Panc1 (cell line): ENCODE measurements around the gene BCHE.

ENCODE experiments used
- POLR2AphosphoS5 ChIP-seq: IDR thresholded peaks from 2 replicates; pipeline ENCODE4 v1.6.1; 2012; ENCODE audit warnings: mild to moderate bottlenecking, low read depth, low read length, moderate library complexity
- SIN3A ChIP-seq: IDR thresholded peaks from 2 replicates; pipeline ENCODE4 v1.6.1; 2012; ENCODE audit warnings: low read depth, mild to moderate bottlenecking, low read length, moderate library complexity, borderline replicate concordance; ENCODE audit not compliant: insufficient read depth
- TF ChIP-seq, protein P1 (sequence below): fragments of 450-650 bp; IDR thresholded peaks from 2 replicates; pipeline ENCODE4 v1.5.1; 2017; ENCODE audit warnings: mild to moderate bottlenecking
- TF ChIP-seq, protein P2 (sequence below), 2 experiments: IDR thresholded peaks; 2 replicates each; pipeline ENCODE4 v1.6.1; 2011 to 2012; ENCODE audit warnings: low read depth in 2 of 2, control low read depth in 1 of 2, low read length in 1 of 2, mild to moderate bottlenecking in 1 of 2, moderate library complexity in 1 of 2; ENCODE audit not compliant: insufficient read depth in 1 of 2

DNA sequence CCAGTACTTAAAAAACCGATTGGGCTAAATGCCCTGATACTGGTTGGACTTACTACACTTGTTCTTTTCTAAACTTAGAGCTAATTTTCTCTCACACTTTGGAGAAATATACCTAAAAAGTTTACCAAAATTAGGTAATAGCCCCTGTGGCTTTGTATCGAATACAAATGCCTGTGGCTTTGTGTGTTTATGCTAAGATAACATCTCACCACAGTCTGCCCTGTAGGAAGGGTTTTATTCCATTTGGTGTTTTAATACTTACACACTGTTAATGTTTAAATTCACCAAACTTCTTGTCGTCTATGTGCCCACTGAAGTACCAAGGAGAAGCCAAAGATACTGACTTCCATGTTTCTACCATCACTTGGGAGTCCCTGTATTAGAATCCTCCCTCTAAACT, 66.4 kb downstream of the BCHE start:
- TF ChIP-seq, protein P1, sequence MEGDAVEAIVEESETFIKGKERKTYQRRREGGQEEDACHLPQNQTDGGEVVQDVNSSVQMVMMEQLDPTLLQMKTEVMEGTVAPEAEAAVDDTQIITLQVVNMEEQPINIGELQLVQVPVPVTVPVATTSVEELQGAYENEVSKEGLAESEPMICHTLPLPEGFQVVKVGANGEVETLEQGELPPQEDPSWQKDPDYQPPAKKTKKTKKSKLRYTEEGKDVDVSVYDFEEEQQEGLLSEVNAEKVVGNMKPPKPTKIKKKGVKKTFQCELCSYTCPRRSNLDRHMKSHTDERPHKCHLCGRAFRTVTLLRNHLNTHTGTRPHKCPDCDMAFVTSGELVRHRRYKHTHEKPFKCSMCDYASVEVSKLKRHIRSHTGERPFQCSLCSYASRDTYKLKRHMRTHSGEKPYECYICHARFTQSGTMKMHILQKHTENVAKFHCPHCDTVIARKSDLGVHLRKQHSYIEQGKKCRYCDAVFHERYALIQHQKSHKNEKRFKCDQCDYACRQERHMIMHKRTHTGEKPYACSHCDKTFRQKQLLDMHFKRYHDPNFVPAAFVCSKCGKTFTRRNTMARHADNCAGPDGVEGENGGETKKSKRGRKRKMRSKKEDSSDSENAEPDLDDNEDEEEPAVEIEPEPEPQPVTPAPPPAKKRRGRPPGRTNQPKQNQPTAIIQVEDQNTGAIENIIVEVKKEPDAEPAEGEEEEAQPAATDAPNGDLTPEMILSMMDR = no peak
- TF ChIP-seq SIN3A (no peak), POLR2AphosphoS5 (no peak)
- TF ChIP-seq, protein P2, sequence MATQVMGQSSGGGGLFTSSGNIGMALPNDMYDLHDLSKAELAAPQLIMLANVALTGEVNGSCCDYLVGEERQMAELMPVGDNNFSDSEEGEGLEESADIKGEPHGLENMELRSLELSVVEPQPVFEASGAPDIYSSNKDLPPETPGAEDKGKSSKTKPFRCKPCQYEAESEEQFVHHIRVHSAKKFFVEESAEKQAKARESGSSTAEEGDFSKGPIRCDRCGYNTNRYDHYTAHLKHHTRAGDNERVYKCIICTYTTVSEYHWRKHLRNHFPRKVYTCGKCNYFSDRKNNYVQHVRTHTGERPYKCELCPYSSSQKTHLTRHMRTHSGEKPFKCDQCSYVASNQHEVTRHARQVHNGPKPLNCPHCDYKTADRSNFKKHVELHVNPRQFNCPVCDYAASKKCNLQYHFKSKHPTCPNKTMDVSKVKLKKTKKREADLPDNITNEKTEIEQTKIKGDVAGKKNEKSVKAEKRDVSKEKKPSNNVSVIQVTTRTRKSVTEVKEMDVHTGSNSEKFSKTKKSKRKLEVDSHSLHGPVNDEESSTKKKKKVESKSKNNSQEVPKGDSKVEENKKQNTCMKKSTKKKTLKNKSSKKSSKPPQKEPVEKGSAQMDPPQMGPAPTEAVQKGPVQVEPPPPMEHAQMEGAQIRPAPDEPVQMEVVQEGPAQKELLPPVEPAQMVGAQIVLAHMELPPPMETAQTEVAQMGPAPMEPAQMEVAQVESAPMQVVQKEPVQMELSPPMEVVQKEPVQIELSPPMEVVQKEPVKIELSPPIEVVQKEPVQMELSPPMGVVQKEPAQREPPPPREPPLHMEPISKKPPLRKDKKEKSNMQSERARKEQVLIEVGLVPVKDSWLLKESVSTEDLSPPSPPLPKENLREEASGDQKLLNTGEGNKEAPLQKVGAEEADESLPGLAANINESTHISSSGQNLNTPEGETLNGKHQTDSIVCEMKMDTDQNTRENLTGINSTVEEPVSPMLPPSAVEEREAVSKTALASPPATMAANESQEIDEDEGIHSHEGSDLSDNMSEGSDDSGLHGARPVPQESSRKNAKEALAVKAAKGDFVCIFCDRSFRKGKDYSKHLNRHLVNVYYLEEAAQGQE (IDR thresholded peaks at IDR 0.05; ENCODE audit: insufficient read depth in 1 of 2, low read depth in 2 of 2, low read length in 1 of 2) = no peak
